Breast epithelium (tissue), 3 donors: Measurements from ENCODE around the gene NEGR1.

Experiments
- CTCF ChIP-seq, 3 donors: fragments of 450-650 bp; IDR thresholded peaks; one replicate each; pipeline ENCODE4 v1.5.1; 2016 to 2017; ENCODE audit warnings: antibody characterized with exemption in 3 of 3, mild to moderate bottlenecking in 3 of 3, moderate library complexity in 3 of 3
- POLR2A ChIP-seq: fragments of 450-650 bp; IDR thresholded peaks from one replicate; pipeline ENCODE4 v1.6.1; 2016; ENCODE audit warnings: antibody characterized with exemption, mild to moderate bottlenecking, moderate library complexity

DNA sequence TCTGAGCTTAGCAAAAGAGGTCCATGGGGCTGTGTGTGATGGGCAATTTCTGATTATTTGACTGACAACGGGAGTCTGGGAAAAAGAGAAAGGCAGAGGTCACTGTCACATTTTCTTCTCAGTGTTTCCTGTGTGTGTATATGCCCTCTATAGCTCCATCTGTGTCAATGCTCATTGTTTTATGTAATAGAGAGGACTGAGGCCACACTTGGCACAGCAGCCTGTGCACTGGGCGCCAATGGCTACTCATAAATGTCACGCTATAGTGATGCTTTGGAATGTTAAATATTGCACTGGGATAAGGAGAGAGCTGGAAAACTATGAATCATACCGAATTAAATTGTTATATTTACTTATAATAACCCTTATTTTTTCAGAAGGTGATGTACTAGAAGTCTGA lies 365.4 kb downstream of the NEGR1 start:
- TF ChIP-seq CTCF (IDR thresholded peaks at IDR 0.05): no peak
- TF ChIP-seq POLR2A: no peak
